Endothelial cell of umbilical vein (primary cell): ENCODE data around the gene CDC42BPG. TPM values are rescaled to one million over a fixed set of nuclear protein-coding genes. Genes with fewer than 3 reads are reported as not detected.

Source experiments
- BruUV-seq: library from RNA; stranded (reverse); fragments of 400-500 nt; replicated peaks from 2 replicates; lab custom pipeline; 2021; lab: Mats Ljungman, UMichigan
- CTCF ChIA-PET: fragments of 300-600, 350-600 bp; sonication (Branson Sonifier 250); formaldehyde crosslinking; loops from one replicate; lab custom pipeline; 2021; ENCODE audit warnings: antibody characterized with exemption, inconsistent platforms; lab: Charles Lee
- POLR2A ChIA-PET: fragments of 300-600, 350-600 bp; sonication (Branson Sonifier 250); formaldehyde crosslinking; loops from one replicate; lab custom pipeline; 2021; ENCODE audit warnings: antibody characterized with exemption, inconsistent platforms; lab: Charles Lee
- DNase-seq: peaks from one replicate; pipeline ENCODE4 v3.0.0-alpha.2; 2011; ENCODE audit warnings: low read depth, low spot score
- FAIRE-seq: peaks from 2 replicates; lab custom pipeline; 2011; peaks lifted over from hg19 to GRCh38; lab: Jason Lieb, UNC
- H2AFZ ChIP-seq: 2 replicates; pipeline ENCODE4 v1.6.0; 2012; ENCODE audit warnings: low read depth, low read length, control low read depth, inconsistent platforms
- H3K27ac ChIP-seq: 2 replicates; pipeline ENCODE4 v1.5.1; 2011; ENCODE audit warnings: low read depth, mild to moderate bottlenecking, control low read depth, low read length, moderate library complexity; ENCODE audit not compliant: insufficient read depth
- H3K27me3 ChIP-seq, 2 experiments: 2 replicates each; pipeline versions ENCODE4 v1.6.0 to v1.6.1; 2011; ENCODE audit warnings: low read length in 2 of 2, mixed read lengths in 1 of 2; ENCODE audit not compliant: control insufficient read depth in 2 of 2, insufficient read depth in 2 of 2
- H3K36me3 ChIP-seq, 2 experiments: 2 replicates in 1 of 2; 3 replicates in 1 of 2; pipeline ENCODE4 v1.5.1; 2011; ENCODE audit warnings: low read length in 2 of 2, mild to moderate bottlenecking in 1 of 2, moderate library complexity in 1 of 2; ENCODE audit not compliant: control insufficient read depth in 2 of 2, insufficient read depth in 2 of 2; ENCODE audit errors: extremely low read depth in 1 of 2
- H3K4me1 ChIP-seq: 3 replicates; pipeline ENCODE4 v1.5.1; 2011; ENCODE audit warnings: mild to moderate bottlenecking, low read length; ENCODE audit not compliant: control insufficient read depth, insufficient read depth; ENCODE audit errors: extremely low read depth
- H3K4me2 ChIP-seq: 2 replicates; pipeline ENCODE4 v1.6.1; 2011; ENCODE audit warnings: low read length, control low read depth, mixed read lengths; ENCODE audit not compliant: insufficient read depth
- H3K4me3 ChIP-seq, 3 experiments: fragments of 200-600 bp in 1 of 3; sonication (generic), shearing (Covaris generic) in 1 of 3; replicated peaks in 1 of 3; 2 replicates each; pipeline ENCODE4 v1.5.1; 2011 to 2016; ENCODE audit warnings: control low read depth in 3 of 3, low read length in 3 of 3, mild to moderate bottlenecking in 2 of 3, inconsistent platforms in 1 of 3, low read depth in 1 of 3, moderate library complexity in 1 of 3; ENCODE audit not compliant: insufficient read depth in 1 of 3
- H3K79me2 ChIP-seq: 2 replicates; pipeline ENCODE4 v1.6.0; 2012; ENCODE audit warnings: low read length, inconsistent platforms; ENCODE audit not compliant: control insufficient read depth, insufficient read depth
- H3K9ac ChIP-seq: replicated peaks from 2 replicates; pipeline ENCODE3; 2011; ENCODE audit warnings: low read length, control low read depth; ENCODE audit not compliant: insufficient read depth; ENCODE audit errors: extremely low read depth
- H3K9me1 ChIP-seq: replicated peaks from 3 replicates; pipeline ENCODE4 v1.6.0; 2011; ENCODE audit warnings: mild to moderate bottlenecking, low read length; ENCODE audit not compliant: control insufficient read depth, insufficient read depth; ENCODE audit errors: extremely low read depth
- H3K9me3 ChIP-seq: replicated peaks from 2 replicates; pipeline ENCODE4 v1.5.1; 2012; ENCODE audit warnings: low read length, inconsistent platforms; ENCODE audit not compliant: control insufficient read depth, insufficient read depth
- H4K20me1 ChIP-seq: replicated peaks from 2 replicates; pipeline ENCODE3; 2011; ENCODE audit warnings: mild to moderate bottlenecking, low read length; ENCODE audit not compliant: control insufficient read depth, insufficient read depth; ENCODE audit errors: extremely low read depth
- CTCF ChIP-seq, 2 donors: IDR thresholded peaks; 1 replicate in 1 of 2; 2 replicates in 1 of 2; pipeline ENCODE4 v1.5.1; 2011; ENCODE audit warnings: low read length in 2 of 2, mild to moderate bottlenecking in 2 of 2, moderate library complexity in 2 of 2, control low read depth in 1 of 2, inconsistent platforms in 1 of 2, low read depth in 1 of 2; ENCODE audit not compliant: insufficient read depth in 1 of 2; ENCODE audit errors: extremely low read depth in 1 of 2
- GATA2 ChIP-seq: IDR thresholded peaks from 2 replicates; pipeline ENCODE4 v1.7.0; 2011; ENCODE audit warnings: low read depth, mild to moderate bottlenecking, moderate library complexity, mixed read lengths, low read length; ENCODE audit not compliant: insufficient read length, insufficient read depth
- JUN ChIP-seq: IDR thresholded peaks from 2 replicates; pipeline ENCODE4 v1.6.1; 2011; ENCODE audit warnings: borderline replicate concordance, low read depth; ENCODE audit not compliant: insufficient read length, insufficient read depth
- MAX ChIP-seq: IDR thresholded peaks from 2 replicates; pipeline ENCODE4 v1.6.1; 2011; ENCODE audit not compliant: insufficient read depth, insufficient read length
- POLR2A ChIP-seq: IDR thresholded peaks from 2 replicates; pipeline ENCODE4 v1.6.1; 2012; ENCODE audit warnings: low read depth, mild to moderate bottlenecking, control low read depth, low read length
- dilution Hi-C: fragments of 300-500 bp; cut with MboI; formaldehyde crosslinking; loops from one replicate; pipeline ENCODE4 v1.15.0; 2019; ENCODE audit warnings: low sequenced_read_pairs; ENCODE audit not compliant: extremely low pct_ligation_motif_present
- intact Hi-C: fragments of 100-400 bp; cut with micrococcal nuclease; formaldehyde crosslinking; loops from one replicate; pipeline ENCODE4 v1.10.0; 2022
- polyA plus RNA-seq, 4 experiments: library from polyadenylated mRNA; depleted of rRNA in 3 of 4; stranded (reverse) in 3 of 4; unstranded in 1 of 4; fragments of >200 nt; gene quantifications; 2 replicates each; pipeline versions ENCODE4 v1.2.1 to v1.2.3, GENCODE V29; 2011 to 2012; ENCODE audit warnings: missing spikeins in 1 of 4
- total RNA-seq: library from RNA; stranded (reverse); gene quantifications from 2 replicates; pipeline ENCODE4 v1.2.3, GENCODE V29; 2021

CDC42BPG gene
- total and polyA plus RNA-seq, 2 donors (not counting 3 experiments of a cell fraction or from before 2014, with no cell fraction given): 0.19 to 0.42 TPM

- Histone ChIP-seq H3K9me1 (no peaks in the 10 kb centered on the region), H2AFZ (no peak overlapping the region), H3K4me3 (no peak overlapping the region), H3K9me3 (no peaks in the 10 kb centered on the region), H3K79me2 (peaks cover 73% of the 10 kb centered on the region), H4K20me1 (no peaks in the 10 kb centered on the region), H3K4me1 (peaks cover 56% of the 10 kb centered on the region), H3K27ac (peak overlapping the region; percentile 98), H3K27me3 (no peaks in the 10 kb centered on the region), H3K36me3 (peaks cover 2 to 11% of the 10 kb centered on the region in 2 experiments), H3K4me2 (peak overlapping the region; percentile 49), H3K9ac (peak overlapping the region; percentile 83)
- DNase-seq: no peak
- dilution Hi-C loops (no loop called here), intact Hi-C loops (no loop called here)
- FAIRE-seq: peak; percentile 49
- CTCF ChIA-PET: no interaction called here
- TF ChIP-seq CTCF (IDR thresholded peaks at IDR 0.05; ENCODE audit: extremely low read depth in 1 of 2, insufficient read depth in 1 of 2, low read depth in 1 of 2, low read length in 2 of 2) (no peak), MAX (no peak), GATA2 (no peak), POLR2A (no peak), JUN (no peak)
- BruUV-seq: no TSS peak
- POLR2A ChIA-PET: no interaction called here
Observed at GRCh38 chr11:64871492-64871891, 27.0 kb upstream of the CDC42BPG start.
